Suppressor macrophage (primary cell): ENCODE data around the gene CDADC1.

Experiments
- DNase-seq, 4 experiments: peaks; one replicate each; pipeline ENCODE4 v3.0.0-alpha.2; 2020 to 2022
- total RNA-seq, 17 experiments: gene quantifications; one replicate each; lab custom pipeline; 2026; ENCODE audit warnings: mixed read lengths in 6 of 17, inconsistent platforms in 3 of 17; lab: John Stamatoyannopoulos, UW

Gene CDADC1
- total RNA-seq = 2.5 to 6.9 (median 4.5) reads per million in 17 experiments

- DNase-seq = peak; percentile 98 to 99 (median 98)
Measured at GRCh38 chr13:49247643-49248621, at the start of gene CDADC1. CDADC1 (plus strand) TSS chr13:49247925; CDS start chr13:49248038, 113 bp downstream.

- DNase-seq = no peak
Measured at GRCh38 chr13:49206641-49207040, 41.1 kb upstream of the CDADC1 start.

GRCh38 chr13:49208619-49209018 is 39.1 kb upstream of the CDADC1 start:
- DNase-seq = no peak

- DNase-seq = no peak
Measured at GRCh38 chr13:49210114-49210513, 37.6 kb upstream of the CDADC1 start.

- no peak for DNase-seq
Measured at GRCh38 chr13:49210669-49211068, 37.1 kb upstream of the CDADC1 start.

GRCh38 chr13:49213539-49213938 is 34.2 kb upstream of the CDADC1 start:
- DNase-seq = no peak

GRCh38 chr13:49213997-49214916 is 33.5 kb upstream of the CDADC1 start:
- no peak for DNase-seq

GRCh38 chr13:49214917-49215376 is 32.8 kb upstream of the CDADC1 start:
- DNase-seq = peak; percentile 82 to 88 (median 86)

GRCh38 chr13:49216334-49216733 is 31.4 kb upstream of the CDADC1 start:
- DNase-seq = peak in 3 of 4 experiments; percentile 20 to 45 (median 30)

- no peak for DNase-seq
Measured at GRCh38 chr13:49217962-49218492, 29.7 kb upstream of the CDADC1 start.

GRCh38 chr13:49218493-49219051 is 29.2 kb upstream of the CDADC1 start:
- DNase-seq = no peak

GRCh38 chr13:49219647-49220035 is 28.1 kb upstream of the CDADC1 start:
- DNase-seq = no peak

GRCh38 chr13:49220036-49220855 is 27.5 kb upstream of the CDADC1 start, which contains the start of gene MLNR:
MLNR (plus strand) TSS chr13:49220338; CDS start chr13:49220338, 0 bp downstream.
- DNase-seq = peak; percentile 14 to 72 (median 50)

GRCh38 chr13:49220856-49221589 is 26.7 kb upstream of the CDADC1 start:
- peak; percentile 44 to 74 (median 72) for DNase-seq

GRCh38 chr13:49221590-49221965 is 26.1 kb upstream of the CDADC1 start:
- no peak for DNase-seq

GRCh38 chr13:49225223-49226042 is 22.3 kb upstream of the CDADC1 start:
- DNase-seq = peak in 2 of 4 experiments; percentile 66 to 85

- no peak for DNase-seq
Measured at GRCh38 chr13:49226613-49227012, 21.1 kb upstream of the CDADC1 start.

GRCh38 chr13:49234741-49235140 is 13.0 kb upstream of the CDADC1 start:
- no peak for DNase-seq

GRCh38 chr13:49235856-49236431 is 11.8 kb upstream of the CDADC1 start:
- DNase-seq = no peak
